ENCODE measurements around the gene SAP30BP. TPM values are rescaled to one million over a fixed set of nuclear protein-coding genes. Genes with fewer than 3 reads are reported as not detected.

SAP30BP gene
- total RNA-seq, 1 experiment from 2014 or later: 89.7 TPM

DNA sequence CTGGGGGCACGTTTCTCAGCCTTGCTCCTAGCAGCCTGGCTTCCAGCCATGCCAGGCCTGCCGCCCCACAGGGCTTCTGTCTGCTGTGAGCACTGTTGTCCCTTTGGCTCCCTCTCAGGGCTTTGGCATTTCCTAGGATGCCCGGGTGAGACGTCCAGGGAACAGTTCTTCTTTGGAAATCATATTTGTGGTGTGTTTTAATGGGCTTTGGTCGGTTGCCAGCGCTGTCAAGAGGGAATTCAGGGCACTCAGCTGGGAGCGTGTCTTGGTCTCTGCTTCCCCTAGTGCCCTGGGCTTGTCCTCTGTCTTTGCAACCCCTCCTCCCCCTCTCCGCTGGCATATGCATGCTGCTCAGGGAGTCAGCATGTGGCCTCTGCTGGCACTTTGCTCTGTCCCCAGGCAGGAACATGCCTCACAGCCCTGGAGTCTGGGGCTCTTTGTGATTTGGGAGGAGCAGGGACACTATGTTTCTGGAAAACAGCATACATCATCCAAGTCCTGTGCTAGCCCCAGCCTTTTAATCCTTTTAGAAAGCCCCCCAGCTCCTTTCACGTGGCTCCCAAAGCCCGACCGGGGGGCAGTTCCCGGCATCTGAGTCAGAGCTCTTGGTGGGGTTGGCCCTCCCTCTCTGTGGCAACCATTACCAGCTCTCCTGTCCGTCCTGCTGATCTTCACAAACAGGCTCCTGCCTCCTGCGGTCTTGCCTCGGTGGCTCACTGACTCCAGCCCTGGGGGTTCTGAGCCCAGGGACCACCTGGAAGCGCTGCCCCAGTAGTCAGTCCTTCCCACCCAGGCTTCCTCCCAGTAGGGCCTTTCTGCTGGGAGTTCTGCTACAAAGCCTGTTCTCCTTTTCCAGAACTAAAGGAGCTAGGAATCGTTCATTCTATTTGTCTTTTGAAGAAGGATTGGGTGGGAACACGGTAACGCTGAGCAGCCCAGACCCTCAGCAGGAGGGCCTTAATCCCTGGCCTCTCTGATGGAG lies 26.7 kb downstream of the SAP30BP start:
- Mint-ChIP-seq H3K27ac (peak overlapping the region; percentile 96 to 97 (median 96)), H3K4me1 (peaks cover 31 to 39% of the 10 kb centered on the region in 2 experiments), H3K9me3 (no peaks in the 10 kb centered on the region), H3K27me3 (ENCODE audit: low read depth) (no peaks in the 10 kb centered on the region), H3K4me3 (peak overlapping the region; percentile 29 to 40), H3K36me3 (ENCODE audit: insufficient read depth in 1 of 3, low read depth in 3 of 3) (peaks cover 9 to 40% (median 22%) of the 10 kb centered on the region in 3 experiments; a peak in 6 of 7 replicates)
- H3K14ac ChIP-seq (ENCODE audit: insufficient read depth, low read length): no peak overlapping the region
- H2BK5ac ChIP-seq (ENCODE audit: insufficient read length, low read length): no peak overlapping the region
- WGBS (ENCODE audit: extremely low coverage, insufficient read length, low lambda C conversion rate): no CpG with 5 or more reads among the region's 19 CpGs
- no peak overlapping the region for H2AFZ ChIP-seq (ENCODE audit: low read length)
- H2AK5ac ChIP-seq (ENCODE audit: insufficient read length, low read length): no peak overlapping the region
- H3K4me1 ChIP-seq (ENCODE audit: insufficient read depth, low read length): no peaks in the 10 kb centered on the region
- H3T11ph ChIP-seq (ENCODE audit: low read length): no peak overlapping the region
- no peaks in the 10 kb centered on the region for H3K23me2 ChIP-seq (ENCODE audit: insufficient read length, low read depth, low read length, poor library complexity, severe bottlenecking)
- no peaks in the 10 kb centered on the region for H4K20me1 ChIP-seq (ENCODE audit: control insufficient read depth, insufficient read depth, insufficient read length)
- H3K4ac ChIP-seq (ENCODE audit: low read depth, low read length): no peak overlapping the region
- H3K79me2 ChIP-seq (ENCODE audit: insufficient read depth, low read length): no peaks in the 10 kb centered on the region
- no peak overlapping the region for H4K5ac ChIP-seq (ENCODE audit: insufficient read length, low read depth, low read length)
- H3K23ac ChIP-seq (ENCODE audit: insufficient read length, low read depth, low read length): no peak overlapping the region
- H3K4me2 ChIP-seq (ENCODE audit: insufficient read depth, insufficient read length, low read length): no peak overlapping the region
- no peak overlapping the region for H4K8ac ChIP-seq (replicated peaks; ENCODE audit: insufficient read length, low read depth, low read length)
- H4K91ac ChIP-seq (ENCODE audit: insufficient read length, low read depth, low read length): no peak overlapping the region
- TF ChIP-seq, protein P1, sequence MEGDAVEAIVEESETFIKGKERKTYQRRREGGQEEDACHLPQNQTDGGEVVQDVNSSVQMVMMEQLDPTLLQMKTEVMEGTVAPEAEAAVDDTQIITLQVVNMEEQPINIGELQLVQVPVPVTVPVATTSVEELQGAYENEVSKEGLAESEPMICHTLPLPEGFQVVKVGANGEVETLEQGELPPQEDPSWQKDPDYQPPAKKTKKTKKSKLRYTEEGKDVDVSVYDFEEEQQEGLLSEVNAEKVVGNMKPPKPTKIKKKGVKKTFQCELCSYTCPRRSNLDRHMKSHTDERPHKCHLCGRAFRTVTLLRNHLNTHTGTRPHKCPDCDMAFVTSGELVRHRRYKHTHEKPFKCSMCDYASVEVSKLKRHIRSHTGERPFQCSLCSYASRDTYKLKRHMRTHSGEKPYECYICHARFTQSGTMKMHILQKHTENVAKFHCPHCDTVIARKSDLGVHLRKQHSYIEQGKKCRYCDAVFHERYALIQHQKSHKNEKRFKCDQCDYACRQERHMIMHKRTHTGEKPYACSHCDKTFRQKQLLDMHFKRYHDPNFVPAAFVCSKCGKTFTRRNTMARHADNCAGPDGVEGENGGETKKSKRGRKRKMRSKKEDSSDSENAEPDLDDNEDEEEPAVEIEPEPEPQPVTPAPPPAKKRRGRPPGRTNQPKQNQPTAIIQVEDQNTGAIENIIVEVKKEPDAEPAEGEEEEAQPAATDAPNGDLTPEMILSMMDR (conservative IDR thresholded peaks at IDR 0.05): no peak
- H2BK120ac ChIP-seq (ENCODE audit: low read depth, low read length, poor library complexity, severe bottlenecking): no peak overlapping the region
- no peak overlapping the region for H3K18ac ChIP-seq (ENCODE audit: insufficient read length, low read depth, low read length)
- H2BK12ac ChIP-seq (ENCODE audit: insufficient read length, low read depth, low read length): no peak overlapping the region
- no peak overlapping the region for H3K27ac ChIP-seq (ENCODE audit: insufficient read length, low read depth, low read length)
- DNase-seq: peak; percentile 79
- H3K9ac ChIP-seq (ENCODE audit: extremely low read depth, insufficient read length, low read length): no peak overlapping the region
- H3K56ac ChIP-seq (ENCODE audit: insufficient read length, low read depth, low read length): no peak overlapping the region
- no peak overlapping the region for H2BK15ac ChIP-seq (ENCODE audit: low read depth, low read length)
- no peaks in the 10 kb centered on the region for H3K27me3 ChIP-seq (ENCODE audit: insufficient read depth, low read length)
- no peaks in the 10 kb centered on the region for H3K9me3 ChIP-seq (ENCODE audit: control insufficient read depth, low read depth, low read length)
- H3K79me1 ChIP-seq (ENCODE audit: insufficient read depth, low read depth, low read length, poor library complexity, severe bottlenecking): no peaks in the 10 kb centered on the region
- no peak overlapping the region for H2BK20ac ChIP-seq (ENCODE audit: low read depth, low read length, poor library complexity, severe bottlenecking)

All from H9 (cell line).